Liver (tissue), 9 donors: ENCODE data around the gene HJURP. TPM values are rescaled to one million over a fixed set of nuclear protein-coding genes. Genes with fewer than 3 reads are reported as not detected.
A peak's percentile ranks its signal among the peaks of the same experiment; 100 is the strongest.

ENCODE experiments used
- DNase-seq: peaks from one replicate; pipeline ENCODE4 v3.0.0-alpha.2; 2017; ENCODE audit warnings: low spot score
- H3K27ac ChIP-seq, 2 donors: one replicate each; pipeline ENCODE4 v1.7.0; 2013; ENCODE audit warnings: inconsistent platforms in 2 of 2, low read length in 2 of 2, control low read depth in 1 of 2, low read depth in 1 of 2, mild to moderate bottlenecking in 1 of 2
- H3K27me3 ChIP-seq, 4 donors: one replicate each; pipeline versions ENCODE4 v1.6.1 to v1.7.0; 2013; ENCODE audit warnings: low read length in 3 of 4, inconsistent platforms in 1 of 4, mild to moderate bottlenecking in 1 of 4, moderate library complexity in 1 of 4; ENCODE audit not compliant: control insufficient read depth in 4 of 4, insufficient read depth in 4 of 4
- H3K36me3 ChIP-seq, 4 donors: one replicate each; pipeline versions ENCODE4 v1.6.1 to v1.7.0; 2013; ENCODE audit warnings: low read length in 3 of 4, mild to moderate bottlenecking in 3 of 4, low read depth in 1 of 4, moderate library complexity in 1 of 4; ENCODE audit not compliant: control insufficient read depth in 4 of 4, insufficient read depth in 3 of 4
- H3K4me1 ChIP-seq, 4 donors: one replicate each; pipeline versions ENCODE4 v1.6.1 to v1.7.0; 2013; ENCODE audit warnings: low read length in 3 of 4, mild to moderate bottlenecking in 3 of 4, moderate library complexity in 1 of 4; ENCODE audit not compliant: control insufficient read depth in 4 of 4, insufficient read depth in 4 of 4
- H3K4me3 ChIP-seq, 3 donors: one replicate each; pipeline versions ENCODE4 v1.6.1 to v1.7.0; 2013; ENCODE audit warnings: low read length in 3 of 3, control low read depth in 1 of 3, low read depth in 1 of 3, mild to moderate bottlenecking in 1 of 3
- H3K9ac ChIP-seq, 2 donors: one replicate each; pipeline ENCODE4 v1.7.0; 2013; ENCODE audit warnings: low read length in 2 of 2, mild to moderate bottlenecking in 2 of 2, moderate library complexity in 2 of 2, control low read depth in 1 of 2, low read depth in 1 of 2
- H3K9me3 ChIP-seq, 4 donors: one replicate each; pipeline versions ENCODE4 v1.6.1 to v1.7.0; 2013; ENCODE audit warnings: low read length in 3 of 4; ENCODE audit not compliant: control insufficient read depth in 4 of 4
- EGR1 ChIP-seq, 2 donors: IDR thresholded peaks; 2 replicates each; pipeline ENCODE4 v1.6.1; 2016 to 2018; ENCODE audit warnings: antibody characterized with exemption in 2 of 2, low read depth in 2 of 2
- FOXA1 ChIP-seq: IDR thresholded peaks from 2 replicates; pipeline ENCODE4 v1.6.1; 2016; ENCODE audit warnings: antibody characterized with exemption
- FOXA2 ChIP-seq: IDR thresholded peaks from 2 replicates; pipeline ENCODE4 v1.6.1; 2016; ENCODE audit warnings: antibody characterized with exemption
- GABPA ChIP-seq, 2 donors: IDR thresholded peaks in 1 of 2; conservative IDR thresholded peaks in 1 of 2; 2 replicates each; pipeline ENCODE4 v1.6.1; 2016; ENCODE audit warnings: antibody characterized with exemption in 2 of 2, mild to moderate bottlenecking in 1 of 2, moderate library complexity in 1 of 2
- HNF4A ChIP-seq, 2 donors: conservative IDR thresholded peaks; 2 replicates each; pipeline ENCODE4 v1.6.1; 2016; ENCODE audit warnings: antibody characterized with exemption in 2 of 2, mild to moderate bottlenecking in 2 of 2
- HNF4G ChIP-seq: IDR thresholded peaks from 2 replicates; pipeline ENCODE4 v1.6.1; 2016; ENCODE audit warnings: antibody characterized with exemption
- JUND ChIP-seq, 2 donors: IDR thresholded peaks; 2 replicates each; pipeline ENCODE4 v1.6.1; 2016; ENCODE audit warnings: antibody characterized with exemption in 2 of 2
- RAD21 ChIP-seq, 2 donors: IDR thresholded peaks; 2 replicates each; pipeline ENCODE4 v1.6.1; 2016; ENCODE audit warnings: antibody characterized with exemption in 2 of 2, mild to moderate bottlenecking in 2 of 2
- RXRA ChIP-seq, 2 donors: IDR thresholded peaks; 2 replicates each; pipeline ENCODE4 v1.6.1; 2017 to 2018; ENCODE audit warnings: antibody characterized with exemption in 2 of 2, mild to moderate bottlenecking in 1 of 2
- YY1 ChIP-seq: IDR thresholded peaks from 2 replicates; pipeline ENCODE4 v1.6.1; 2016; ENCODE audit warnings: antibody characterized with exemption, mild to moderate bottlenecking
- WGBS: extraction: QIAGEN DNeasy Blood & Tissue Kit; methylation state at CpG from one replicate; pipeline ENCODE4 v1.1.7; 2013; 5-methylcytosine and 5-hydroxymethylcytosine counted together
- polyA plus RNA-seq, 2 donors: library from polyadenylated mRNA; stranded (reverse) in 1 of 2; unstranded in 1 of 2; fragments of 200-250 nt in 1 of 2; fragments of >200 nt in 1 of 2; fragmentation: Nextera tagmentation in 1 of 2; extraction: Ambion mirVana in 1 of 2; gene quantifications; one replicate each; pipeline versions ENCODE4 v1.2.1 to v1.2.3, GENCODE V29; 2013 to 2015
- total RNA-seq, 2 donors: library from RNA; depleted of rRNA; stranded (reverse); fragments of >200 nt; gene quantifications; one replicate each; pipeline ENCODE4 v1.2.3, GENCODE V29; 2014
- TF ChIP-seq, protein P1 (sequence below): IDR thresholded peaks from 2 replicates; pipeline ENCODE4 v1.6.1; 2016; ENCODE audit warnings: antibody characterized with exemption
- TF ChIP-seq, protein P2 (sequence below): IDR thresholded peaks from 2 replicates; pipeline ENCODE4 v1.6.1; 2016; ENCODE audit warnings: antibody characterized with exemption, mild to moderate bottlenecking
- TF ChIP-seq, protein P3 (sequence below): fragments of 150-350 bp; IDR thresholded peaks from 2 replicates; pipeline ENCODE4 v1.5.1; 2017; ENCODE audit warnings: improper control_type of control experiment, low read depth, low read length; ENCODE audit not compliant: missing input control
- TF ChIP-seq, protein P4 (sequence below): IDR thresholded peaks from 2 replicates; pipeline ENCODE4 v1.6.1; 2016; ENCODE audit warnings: antibody characterized with exemption
- donor health status: healthy.
- donor health status: healthy.
- donor health status: healthy.
- donor health status: healthy.
- donor health status: healthy.

Gene HJURP
- total and polyA plus RNA-seq, 4 donors: 0.08 to 32.9 (median 1.4) TPM

DNA sequence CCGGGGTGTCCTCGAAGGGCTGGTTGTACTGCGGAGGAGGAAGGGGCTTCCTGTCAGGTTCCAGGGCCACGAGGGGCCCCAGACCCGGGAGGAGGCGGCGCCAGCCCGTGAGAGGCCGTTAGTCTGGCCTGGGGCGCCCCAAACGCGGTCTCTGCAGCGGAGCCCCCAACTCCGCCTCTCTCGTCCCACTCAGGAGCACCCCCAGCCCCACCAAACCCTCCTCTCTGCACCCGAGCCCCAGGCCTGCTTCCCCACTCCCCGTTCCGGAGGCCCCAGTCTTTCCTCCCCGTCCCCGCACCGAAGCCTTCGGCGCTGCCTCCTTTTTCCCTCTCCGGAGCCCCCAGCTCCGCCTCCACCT, 473 bp downstream of the HJURP start:
- no peak overlapping the region for H3K27ac ChIP-seq
- H3K9me3 ChIP-seq: no peaks in the 10 kb centered on the region
- peak overlapping the region; percentile 41 to 84 (median 76) for H3K4me3 ChIP-seq
- H3K27me3 ChIP-seq: no peaks in the 10 kb centered on the region
- DNase-seq: no peak
- H3K36me3 ChIP-seq: no peaks in the 10 kb centered on the region
- H3K9ac ChIP-seq: no peak overlapping the region
- WGBS: 2% methylated on average over 25 of the region's 25 CpGs
- TF ChIP-seq, protein P1, sequence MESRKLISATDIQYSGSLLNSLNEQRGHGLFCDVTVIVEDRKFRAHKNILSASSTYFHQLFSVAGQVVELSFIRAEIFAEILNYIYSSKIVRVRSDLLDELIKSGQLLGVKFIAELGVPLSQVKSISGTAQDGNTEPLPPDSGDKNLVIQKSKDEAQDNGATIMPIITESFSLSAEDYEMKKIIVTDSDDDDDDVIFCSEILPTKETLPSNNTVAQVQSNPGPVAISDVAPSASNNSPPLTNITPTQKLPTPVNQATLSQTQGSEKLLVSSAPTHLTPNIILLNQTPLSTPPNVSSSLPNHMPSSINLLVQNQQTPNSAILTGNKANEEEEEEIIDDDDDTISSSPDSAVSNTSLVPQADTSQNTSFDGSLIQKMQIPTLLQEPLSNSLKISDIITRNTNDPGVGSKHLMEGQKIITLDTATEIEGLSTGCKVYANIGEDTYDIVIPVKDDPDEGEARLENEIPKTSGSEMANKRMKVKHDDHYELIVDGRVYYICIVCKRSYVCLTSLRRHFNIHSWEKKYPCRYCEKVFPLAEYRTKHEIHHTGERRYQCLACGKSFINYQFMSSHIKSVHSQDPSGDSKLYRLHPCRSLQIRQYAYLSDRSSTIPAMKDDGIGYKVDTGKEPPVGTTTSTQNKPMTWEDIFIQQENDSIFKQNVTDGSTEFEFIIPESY: no peak
- peaks cover 6 to 8% (median 7%) of the 10 kb centered on the region in 4 donors for H3K4me1 ChIP-seq

DNA sequence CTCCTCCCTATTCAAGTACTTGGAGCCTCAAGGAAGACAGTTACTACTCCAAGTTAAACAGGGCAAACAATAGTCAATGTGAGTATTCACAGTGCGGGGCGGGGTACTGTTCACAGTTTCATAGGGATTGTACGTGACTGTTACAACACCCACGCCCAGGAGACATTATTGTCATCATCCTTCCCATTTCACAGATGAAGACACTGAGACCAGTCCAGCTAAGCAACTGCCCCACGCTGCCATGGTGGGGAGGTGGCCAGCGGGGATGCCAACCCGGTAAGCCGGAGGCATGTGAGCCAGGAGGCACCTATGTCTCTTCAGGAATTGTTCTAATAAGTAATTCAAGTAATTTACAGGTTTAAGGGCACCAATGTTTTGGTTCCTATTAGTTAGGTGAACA, 982 bp downstream of the HJURP start:
- no peak for DNase-seq
- peaks cover 6 to 8% (median 7%) of the 10 kb centered on the region in 4 donors for H3K4me1 ChIP-seq
- H3K9ac ChIP-seq: no peak overlapping the region
- H3K27me3 ChIP-seq: no peaks in the 10 kb centered on the region
- no peaks in the 10 kb centered on the region for H3K9me3 ChIP-seq
- no peaks in the 10 kb centered on the region for H3K36me3 ChIP-seq
- H3K4me3 ChIP-seq: peak overlapping the region in 1 of 3 donors; percentile 76
- WGBS: 54% methylated on average over 8 of the region's 8 CpGs
- H3K27ac ChIP-seq: no peak overlapping the region
- TF ChIP-seq RAD21 (IDR thresholded peaks at IDR 0.05): no peak
- TF ChIP-seq FOXA1: no peak
- no peak for TF ChIP-seq HNF4A (conservative IDR thresholded peaks at IDR 0.05)
- TF ChIP-seq, protein P2, sequence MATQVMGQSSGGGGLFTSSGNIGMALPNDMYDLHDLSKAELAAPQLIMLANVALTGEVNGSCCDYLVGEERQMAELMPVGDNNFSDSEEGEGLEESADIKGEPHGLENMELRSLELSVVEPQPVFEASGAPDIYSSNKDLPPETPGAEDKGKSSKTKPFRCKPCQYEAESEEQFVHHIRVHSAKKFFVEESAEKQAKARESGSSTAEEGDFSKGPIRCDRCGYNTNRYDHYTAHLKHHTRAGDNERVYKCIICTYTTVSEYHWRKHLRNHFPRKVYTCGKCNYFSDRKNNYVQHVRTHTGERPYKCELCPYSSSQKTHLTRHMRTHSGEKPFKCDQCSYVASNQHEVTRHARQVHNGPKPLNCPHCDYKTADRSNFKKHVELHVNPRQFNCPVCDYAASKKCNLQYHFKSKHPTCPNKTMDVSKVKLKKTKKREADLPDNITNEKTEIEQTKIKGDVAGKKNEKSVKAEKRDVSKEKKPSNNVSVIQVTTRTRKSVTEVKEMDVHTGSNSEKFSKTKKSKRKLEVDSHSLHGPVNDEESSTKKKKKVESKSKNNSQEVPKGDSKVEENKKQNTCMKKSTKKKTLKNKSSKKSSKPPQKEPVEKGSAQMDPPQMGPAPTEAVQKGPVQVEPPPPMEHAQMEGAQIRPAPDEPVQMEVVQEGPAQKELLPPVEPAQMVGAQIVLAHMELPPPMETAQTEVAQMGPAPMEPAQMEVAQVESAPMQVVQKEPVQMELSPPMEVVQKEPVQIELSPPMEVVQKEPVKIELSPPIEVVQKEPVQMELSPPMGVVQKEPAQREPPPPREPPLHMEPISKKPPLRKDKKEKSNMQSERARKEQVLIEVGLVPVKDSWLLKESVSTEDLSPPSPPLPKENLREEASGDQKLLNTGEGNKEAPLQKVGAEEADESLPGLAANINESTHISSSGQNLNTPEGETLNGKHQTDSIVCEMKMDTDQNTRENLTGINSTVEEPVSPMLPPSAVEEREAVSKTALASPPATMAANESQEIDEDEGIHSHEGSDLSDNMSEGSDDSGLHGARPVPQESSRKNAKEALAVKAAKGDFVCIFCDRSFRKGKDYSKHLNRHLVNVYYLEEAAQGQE: no peak
- TF ChIP-seq HNF4G: no peak
- TF ChIP-seq YY1: no peak
- TF ChIP-seq, protein P3, sequence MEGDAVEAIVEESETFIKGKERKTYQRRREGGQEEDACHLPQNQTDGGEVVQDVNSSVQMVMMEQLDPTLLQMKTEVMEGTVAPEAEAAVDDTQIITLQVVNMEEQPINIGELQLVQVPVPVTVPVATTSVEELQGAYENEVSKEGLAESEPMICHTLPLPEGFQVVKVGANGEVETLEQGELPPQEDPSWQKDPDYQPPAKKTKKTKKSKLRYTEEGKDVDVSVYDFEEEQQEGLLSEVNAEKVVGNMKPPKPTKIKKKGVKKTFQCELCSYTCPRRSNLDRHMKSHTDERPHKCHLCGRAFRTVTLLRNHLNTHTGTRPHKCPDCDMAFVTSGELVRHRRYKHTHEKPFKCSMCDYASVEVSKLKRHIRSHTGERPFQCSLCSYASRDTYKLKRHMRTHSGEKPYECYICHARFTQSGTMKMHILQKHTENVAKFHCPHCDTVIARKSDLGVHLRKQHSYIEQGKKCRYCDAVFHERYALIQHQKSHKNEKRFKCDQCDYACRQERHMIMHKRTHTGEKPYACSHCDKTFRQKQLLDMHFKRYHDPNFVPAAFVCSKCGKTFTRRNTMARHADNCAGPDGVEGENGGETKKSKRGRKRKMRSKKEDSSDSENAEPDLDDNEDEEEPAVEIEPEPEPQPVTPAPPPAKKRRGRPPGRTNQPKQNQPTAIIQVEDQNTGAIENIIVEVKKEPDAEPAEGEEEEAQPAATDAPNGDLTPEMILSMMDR: no peak
- no peak for TF ChIP-seq EGR1 (IDR thresholded peaks at IDR 0.05; ENCODE audit: low read depth in 2 of 2)
- TF ChIP-seq, protein P4, sequence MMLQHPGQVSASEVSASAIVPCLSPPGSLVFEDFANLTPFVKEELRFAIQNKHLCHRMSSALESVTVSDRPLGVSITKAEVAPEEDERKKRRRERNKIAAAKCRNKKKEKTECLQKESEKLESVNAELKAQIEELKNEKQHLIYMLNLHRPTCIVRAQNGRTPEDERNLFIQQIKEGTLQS: no peak
- TF ChIP-seq GABPA (IDR thresholded peaks at IDR 0.05 in 1 of 2, conservative IDR thresholded peaks at IDR 0.05 in 1 of 2): no peak
- TF ChIP-seq, protein P1: no peak
- TF ChIP-seq RXRA (IDR thresholded peaks at IDR 0.05): no peak
- TF ChIP-seq JUND (IDR thresholded peaks at IDR 0.05): no peak
- TF ChIP-seq FOXA2: no peak
